ENCODE measurements around the gene TRMT61B.

DNA sequence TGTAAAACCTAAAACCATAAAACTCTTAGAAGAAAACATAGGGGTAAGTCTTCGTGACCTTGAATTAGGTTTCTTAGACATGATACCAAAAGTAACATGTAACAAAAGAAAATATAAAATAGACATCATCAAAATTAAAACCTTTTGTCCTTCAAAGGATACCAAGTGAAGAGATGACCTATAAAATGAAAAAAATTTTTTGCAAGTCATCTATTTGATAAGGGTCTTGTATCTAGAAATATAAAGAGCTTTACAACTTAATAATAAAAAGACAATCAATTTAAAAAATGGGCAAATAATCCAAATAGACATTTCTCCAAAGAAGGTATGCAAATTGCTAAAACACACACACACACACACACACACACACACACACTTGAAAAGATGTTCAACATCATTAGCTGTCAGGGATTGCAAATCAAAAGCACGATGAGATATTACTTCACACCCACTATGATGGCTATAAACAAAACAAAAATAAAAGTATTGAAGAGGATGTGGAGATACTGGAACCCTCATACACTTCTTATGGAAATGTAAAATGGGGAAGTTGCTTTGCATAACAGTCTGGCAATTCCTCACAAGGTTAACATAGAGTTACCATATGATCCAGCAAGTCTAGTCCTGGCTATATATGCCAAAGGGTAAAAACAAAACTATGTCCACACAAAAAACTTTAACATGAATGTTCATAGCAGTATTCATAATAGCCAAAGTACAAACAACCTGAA is 36.2 kb downstream of the TRMT61B start:
- TF ChIP-seq ZNF565 (CRISPR knock-in tag; conservative IDR thresholded peaks at IDR 0.05; ENCODE audit: low read depth): no peak
- TF ChIP-seq SNAI2 (CRISPR knock-in tag; IDR thresholded peaks at IDR 0.05): no peak
- no peak for TF ChIP-seq ZNF70 (CRISPR knock-in tag; IDR thresholded peaks at IDR 0.05)
- TF ChIP-seq ARNTL (CRISPR knock-in tag; IDR thresholded peaks at IDR 0.05; ENCODE audit: borderline replicate concordance, low read depth): no peak
- TF ChIP-seq, protein P1, sequence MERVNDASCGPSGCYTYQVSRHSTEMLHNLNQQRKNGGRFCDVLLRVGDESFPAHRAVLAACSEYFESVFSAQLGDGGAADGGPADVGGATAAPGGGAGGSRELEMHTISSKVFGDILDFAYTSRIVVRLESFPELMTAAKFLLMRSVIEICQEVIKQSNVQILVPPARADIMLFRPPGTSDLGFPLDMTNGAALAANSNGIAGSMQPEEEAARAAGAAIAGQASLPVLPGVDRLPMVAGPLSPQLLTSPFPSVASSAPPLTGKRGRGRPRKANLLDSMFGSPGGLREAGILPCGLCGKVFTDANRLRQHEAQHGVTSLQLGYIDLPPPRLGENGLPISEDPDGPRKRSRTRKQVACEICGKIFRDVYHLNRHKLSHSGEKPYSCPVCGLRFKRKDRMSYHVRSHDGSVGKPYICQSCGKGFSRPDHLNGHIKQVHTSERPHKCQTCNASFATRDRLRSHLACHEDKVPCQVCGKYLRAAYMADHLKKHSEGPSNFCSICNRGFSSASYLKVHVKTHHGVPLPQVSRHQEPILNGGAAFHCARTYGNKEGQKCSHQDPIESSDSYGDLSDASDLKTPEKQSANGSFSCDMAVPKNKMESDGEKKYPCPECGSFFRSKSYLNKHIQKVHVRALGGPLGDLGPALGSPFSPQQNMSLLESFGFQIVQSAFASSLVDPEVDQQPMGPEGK (CRISPR knock-in tag; IDR thresholded peaks at IDR 0.05; ENCODE audit: borderline replicate concordance): no peak
- TF ChIP-seq TCF4 (CRISPR knock-in tag; IDR thresholded peaks at IDR 0.05; ENCODE audit: borderline replicate concordance): no peak
- TF ChIP-seq, protein P2, sequence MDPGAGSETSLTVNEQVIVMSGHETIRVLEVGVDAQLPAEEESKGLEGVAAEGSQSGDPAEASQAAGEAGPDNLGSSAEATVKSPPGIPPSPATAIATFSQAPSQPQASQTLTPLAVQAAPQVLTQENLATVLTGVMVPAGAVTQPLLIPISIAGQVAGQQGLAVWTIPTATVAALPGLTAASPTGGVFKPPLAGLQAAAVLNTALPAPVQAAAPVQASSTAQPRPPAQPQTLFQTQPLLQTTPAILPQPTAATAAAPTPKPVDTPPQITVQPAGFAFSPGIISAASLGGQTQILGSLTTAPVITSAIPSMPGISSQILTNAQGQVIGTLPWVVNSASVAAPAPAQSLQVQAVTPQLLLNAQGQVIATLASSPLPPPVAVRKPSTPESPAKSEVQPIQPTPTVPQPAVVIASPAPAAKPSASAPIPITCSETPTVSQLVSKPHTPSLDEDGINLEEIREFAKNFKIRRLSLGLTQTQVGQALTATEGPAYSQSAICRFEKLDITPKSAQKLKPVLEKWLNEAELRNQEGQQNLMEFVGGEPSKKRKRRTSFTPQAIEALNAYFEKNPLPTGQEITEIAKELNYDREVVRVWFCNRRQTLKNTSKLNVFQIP (CRISPR knock-in tag; IDR thresholded peaks at IDR 0.05; ENCODE audit: borderline replicate concordance, low read depth): no peak
- TF ChIP-seq, protein P3, sequence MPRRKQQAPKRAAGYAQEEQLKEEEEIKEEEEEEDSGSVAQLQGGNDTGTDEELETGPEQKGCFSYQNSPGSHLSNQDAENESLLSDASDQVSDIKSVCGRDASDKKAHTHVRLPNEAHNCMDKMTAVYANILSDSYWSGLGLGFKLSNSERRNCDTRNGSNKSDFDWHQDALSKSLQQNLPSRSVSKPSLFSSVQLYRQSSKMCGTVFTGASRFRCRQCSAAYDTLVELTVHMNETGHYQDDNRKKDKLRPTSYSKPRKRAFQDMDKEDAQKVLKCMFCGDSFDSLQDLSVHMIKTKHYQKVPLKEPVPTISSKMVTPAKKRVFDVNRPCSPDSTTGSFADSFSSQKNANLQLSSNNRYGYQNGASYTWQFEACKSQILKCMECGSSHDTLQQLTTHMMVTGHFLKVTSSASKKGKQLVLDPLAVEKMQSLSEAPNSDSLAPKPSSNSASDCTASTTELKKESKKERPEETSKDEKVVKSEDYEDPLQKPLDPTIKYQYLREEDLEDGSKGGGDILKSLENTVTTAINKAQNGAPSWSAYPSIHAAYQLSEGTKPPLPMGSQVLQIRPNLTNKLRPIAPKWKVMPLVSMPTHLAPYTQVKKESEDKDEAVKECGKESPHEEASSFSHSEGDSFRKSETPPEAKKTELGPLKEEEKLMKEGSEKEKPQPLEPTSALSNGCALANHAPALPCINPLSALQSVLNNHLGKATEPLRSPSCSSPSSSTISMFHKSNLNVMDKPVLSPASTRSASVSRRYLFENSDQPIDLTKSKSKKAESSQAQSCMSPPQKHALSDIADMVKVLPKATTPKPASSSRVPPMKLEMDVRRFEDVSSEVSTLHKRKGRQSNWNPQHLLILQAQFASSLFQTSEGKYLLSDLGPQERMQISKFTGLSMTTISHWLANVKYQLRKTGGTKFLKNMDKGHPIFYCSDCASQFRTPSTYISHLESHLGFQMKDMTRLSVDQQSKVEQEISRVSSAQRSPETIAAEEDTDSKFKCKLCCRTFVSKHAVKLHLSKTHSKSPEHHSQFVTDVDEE (CRISPR knock-in tag; IDR thresholded peaks at IDR 0.05): no peak
- no peak for TF ChIP-seq RARB (CRISPR knock-in tag; IDR thresholded peaks at IDR 0.05)
- TF ChIP-seq TOX (CRISPR knock-in tag; IDR thresholded peaks at IDR 0.05; ENCODE audit: borderline replicate concordance): no peak
- TF ChIP-seq, protein P4, sequence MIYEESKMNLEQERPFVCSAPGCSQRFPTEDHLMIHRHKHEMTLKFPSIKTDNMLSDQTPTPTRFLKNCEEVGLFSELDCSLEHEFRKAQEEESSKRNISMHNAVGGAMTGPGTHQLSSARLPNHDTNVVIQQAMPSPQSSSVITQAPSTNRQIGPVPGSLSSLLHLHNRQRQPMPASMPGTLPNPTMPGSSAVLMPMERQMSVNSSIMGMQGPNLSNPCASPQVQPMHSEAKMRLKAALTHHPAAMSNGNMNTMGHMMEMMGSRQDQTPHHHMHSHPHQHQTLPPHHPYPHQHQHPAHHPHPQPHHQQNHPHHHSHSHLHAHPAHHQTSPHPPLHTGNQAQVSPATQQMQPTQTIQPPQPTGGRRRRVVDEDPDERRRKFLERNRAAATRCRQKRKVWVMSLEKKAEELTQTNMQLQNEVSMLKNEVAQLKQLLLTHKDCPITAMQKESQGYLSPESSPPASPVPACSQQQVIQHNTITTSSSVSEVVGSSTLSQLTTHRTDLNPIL (CRISPR knock-in tag; IDR thresholded peaks at IDR 0.05; ENCODE audit: low read depth): no peak
- no peak for TF ChIP-seq ZFP3 (CRISPR knock-in tag; IDR thresholded peaks at IDR 0.05)

Data from SK-N-SH treated with all-trans-retinoic acid at 6 μM for 48 hours (cell line).